NT2/D1 (cell line): ENCODE measurements around the gene ADAMTS2.

Source experiments
- DNase-seq: peaks from one replicate; pipeline ENCODE4 v3.0.0-alpha.2; 2011; ENCODE audit warnings: low read depth, low spot score
- H3K27me3 ChIP-seq: 2 replicates; pipeline ENCODE4 v1.6.0; 2011; ENCODE audit warnings: mild to moderate bottlenecking; ENCODE audit not compliant: insufficient read length, insufficient read depth
- H3K36me3 ChIP-seq: 2 replicates; pipeline ENCODE4 v1.6.1; 2011; ENCODE audit warnings: mild to moderate bottlenecking, low read length, mixed read lengths; ENCODE audit not compliant: insufficient read depth, insufficient read length
- H3K4me1 ChIP-seq: 2 replicates; pipeline ENCODE4 v1.5.1; 2011; ENCODE audit not compliant: insufficient read depth, insufficient read length
- H3K4me3 ChIP-seq: 2 replicates; pipeline ENCODE4 v1.5.1; 2011; ENCODE audit warnings: low read depth; ENCODE audit not compliant: insufficient read length
- H3K9ac ChIP-seq: 2 replicates; pipeline ENCODE4 v1.6.0; 2011; ENCODE audit warnings: low read depth; ENCODE audit not compliant: insufficient read length
- H3K9me3 ChIP-seq: 2 replicates; pipeline ENCODE4 v1.5.1; 2011; ENCODE audit warnings: mild to moderate bottlenecking, low read length; ENCODE audit not compliant: insufficient read depth
- SUZ12 ChIP-seq: IDR thresholded peaks from 2 replicates; pipeline ENCODE4 v1.6.1; 2011; ENCODE audit not compliant: insufficient read length, insufficient read depth; ENCODE audit errors: extremely low read depth
- YY1 ChIP-seq: IDR thresholded peaks from 2 replicates; pipeline ENCODE4 v1.6.1; 2011; ENCODE audit not compliant: insufficient read length, insufficient read depth
- ZNF274 ChIP-seq: IDR thresholded peaks from 2 replicates; pipeline ENCODE4 v1.6.1; 2011; ENCODE audit warnings: mild to moderate bottlenecking, low read depth, low read length

ADAMTS2 gene

DNA sequence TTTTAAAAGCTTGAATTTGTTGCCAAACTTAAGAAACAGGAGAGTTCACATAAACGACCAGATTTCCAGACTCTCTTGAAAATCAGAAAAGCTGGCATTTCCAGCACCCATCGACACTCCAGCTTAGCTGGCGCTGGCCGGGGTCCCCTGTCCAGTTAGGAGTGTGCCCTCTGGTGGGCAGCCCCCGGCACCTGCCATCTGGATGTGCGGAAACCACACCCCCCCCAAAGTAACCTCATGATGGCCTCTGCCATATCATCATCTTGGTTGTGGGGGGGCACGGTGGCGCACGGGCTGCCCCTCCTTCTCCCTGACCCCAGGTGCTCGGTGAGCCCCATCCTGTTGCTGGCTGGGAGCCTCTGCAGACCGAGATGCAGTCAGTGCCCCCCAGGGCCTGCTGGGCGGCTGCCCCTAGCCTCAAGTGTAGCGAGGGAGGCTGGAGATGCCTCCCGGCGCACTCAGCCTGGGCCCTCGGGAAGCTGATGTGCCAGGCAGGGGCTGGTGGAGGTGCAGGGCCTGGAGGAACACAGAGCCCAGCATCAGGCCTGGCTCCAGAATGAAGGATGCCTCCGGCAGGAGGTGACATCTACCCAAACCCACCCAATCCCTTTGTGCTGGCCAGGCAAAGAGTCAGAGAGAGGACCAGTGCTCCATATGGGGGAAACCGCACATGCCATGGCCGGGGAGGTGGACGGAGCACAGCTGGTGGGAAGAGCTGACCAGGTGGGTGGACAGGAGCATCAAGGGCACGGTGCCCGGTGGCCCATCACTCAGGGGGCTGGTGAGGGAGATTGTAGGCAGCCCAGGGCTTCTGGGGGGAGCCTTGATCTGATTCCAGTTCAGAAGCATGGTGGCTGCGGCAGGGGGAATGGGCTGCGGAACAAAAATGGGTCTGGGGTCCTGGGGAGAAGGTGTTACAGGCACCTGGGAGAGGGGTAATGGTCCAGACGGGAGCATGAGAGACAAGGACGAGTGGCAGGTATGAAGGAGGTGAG is 70.6 kb downstream of the ADAMTS2 start:
- no peak overlapping the region for H3K9ac ChIP-seq
- TF ChIP-seq YY1 (no peak), ZNF274 (no peak), SUZ12 (no peak)
- no peak for DNase-seq
- H3K27me3 ChIP-seq = no peaks in the 10 kb centered on the region
- peaks cover 4% of the 10 kb centered on the region for H3K36me3 ChIP-seq
- no peaks in the 10 kb centered on the region for H3K9me3 ChIP-seq
- no peak overlapping the region for H3K4me3 ChIP-seq
- peaks cover 6% of the 10 kb centered on the region for H3K4me1 ChIP-seq

DNA sequence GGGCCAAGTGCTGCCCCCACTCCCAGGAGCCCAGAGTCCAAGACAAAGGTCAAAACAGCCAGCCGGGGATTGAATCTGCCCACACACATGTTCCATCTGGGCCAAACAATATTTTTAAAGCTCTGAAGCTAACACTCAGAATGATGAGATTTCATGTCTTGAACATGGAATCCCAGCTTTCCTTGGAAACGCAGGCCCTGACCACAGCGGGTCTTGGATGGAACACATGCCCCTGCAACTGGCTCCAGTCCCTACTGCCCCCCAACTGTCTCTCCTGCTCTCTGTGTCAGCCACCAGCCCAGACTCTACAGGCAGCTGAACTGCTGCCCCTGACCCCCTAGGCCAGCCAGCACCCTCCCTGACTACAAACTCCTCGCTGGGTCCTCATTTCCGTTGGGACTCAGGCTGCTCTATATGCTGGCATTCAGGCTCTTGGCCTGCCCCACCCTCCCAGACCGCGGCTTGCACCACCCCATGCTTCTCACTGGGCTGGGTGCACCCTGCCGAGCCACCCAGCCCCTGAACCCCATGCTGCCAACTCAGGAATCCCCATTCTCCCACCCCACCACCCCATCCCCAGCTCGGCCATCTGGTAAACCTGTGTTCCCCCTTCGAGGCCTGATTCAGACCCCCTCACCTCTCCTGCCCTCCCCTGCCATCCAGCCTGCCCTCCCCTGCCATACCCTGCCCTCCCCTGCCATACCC is 71.7 kb downstream of the ADAMTS2 start:
- no peak for TF ChIP-seq ZNF274
- TF ChIP-seq SUZ12 = no peak
- TF ChIP-seq YY1 = no peak
- Histone ChIP-seq H3K4me3 (no peak overlapping the region), H3K36me3 (peaks cover 4% of the 10 kb centered on the region), H3K9me3 (no peaks in the 10 kb centered on the region), H3K27me3 (no peaks in the 10 kb centered on the region), H3K9ac (no peak overlapping the region), H3K4me1 (peaks cover 6% of the 10 kb centered on the region)
- DNase-seq = no peak

DNA sequence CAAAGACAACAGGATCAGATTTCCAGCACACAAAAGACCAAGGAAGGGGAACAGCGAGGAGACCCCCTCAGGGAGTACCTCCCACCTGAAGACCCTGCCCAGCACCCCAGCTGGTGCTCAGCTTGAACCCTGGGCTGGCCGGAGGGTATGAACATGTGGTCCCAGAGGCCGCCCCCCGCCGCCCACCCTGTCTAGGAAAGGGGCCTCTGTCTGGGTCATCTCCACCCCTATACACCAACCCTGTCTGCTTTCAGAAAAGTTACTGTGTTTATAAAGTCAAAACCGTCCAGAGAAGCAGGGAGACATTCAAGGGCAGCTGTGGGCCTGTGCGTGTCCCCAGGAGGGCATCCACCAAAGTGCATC is 72.2 kb downstream of the ADAMTS2 start:
- Histone ChIP-seq H3K9ac (no peak overlapping the region), H3K27me3 (no peaks in the 10 kb centered on the region), H3K4me3 (no peak overlapping the region), H3K36me3 (peaks cover 7% of the 10 kb centered on the region), H3K9me3 (no peaks in the 10 kb centered on the region), H3K4me1 (peaks cover 9% of the 10 kb centered on the region)
- no peak for DNase-seq
- TF ChIP-seq SUZ12 = no peak
- no peak for TF ChIP-seq YY1
- TF ChIP-seq ZNF274 = no peak

DNA sequence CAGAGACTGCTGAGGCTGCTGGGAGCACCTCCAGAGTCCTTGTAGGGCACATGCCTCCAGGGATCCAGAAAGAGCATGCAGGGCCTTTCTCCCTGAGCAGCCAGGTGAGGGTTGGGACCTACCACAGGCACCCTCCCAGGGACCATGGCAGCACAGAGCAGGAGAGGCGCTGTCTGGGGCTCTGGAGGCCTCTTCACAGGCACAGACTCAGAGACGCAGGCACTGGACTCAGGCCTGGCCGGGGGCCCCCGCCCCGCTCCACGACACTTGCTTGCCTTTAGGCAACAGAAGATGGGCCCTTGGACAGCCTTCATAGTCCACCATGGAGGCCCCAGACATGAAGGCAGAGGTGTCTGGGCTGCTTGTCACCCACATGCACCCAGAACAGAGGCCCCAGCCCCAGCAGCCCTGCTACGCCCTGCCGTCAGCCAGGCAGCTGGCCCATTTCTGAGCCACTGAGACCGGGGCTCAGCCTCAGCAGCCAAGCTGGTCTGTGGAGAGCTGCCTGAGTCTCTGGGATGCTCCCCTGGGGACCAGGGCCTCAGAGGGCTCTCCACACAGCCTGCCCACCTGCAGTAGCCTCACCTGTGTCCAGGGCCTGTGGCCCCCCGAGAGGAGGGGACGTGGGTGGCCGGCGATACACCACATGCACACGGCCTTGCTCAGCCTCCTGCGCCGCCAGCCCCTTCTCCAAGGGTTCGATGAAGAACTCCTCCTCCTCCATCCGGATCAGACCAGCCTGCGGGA is 72.8 kb downstream of the ADAMTS2 start:
- no peak overlapping the region for H3K4me3 ChIP-seq
- peaks cover 7% of the 10 kb centered on the region for H3K36me3 ChIP-seq
- TF ChIP-seq ZNF274 (no peak), SUZ12 (no peak), YY1 (no peak)
- no peak for DNase-seq
- no peaks in the 10 kb centered on the region for H3K9me3 ChIP-seq
- H3K9ac ChIP-seq = no peak overlapping the region
- peaks cover 12% of the 10 kb centered on the region for H3K4me1 ChIP-seq
- H3K27me3 ChIP-seq = no peaks in the 10 kb centered on the region

DNA sequence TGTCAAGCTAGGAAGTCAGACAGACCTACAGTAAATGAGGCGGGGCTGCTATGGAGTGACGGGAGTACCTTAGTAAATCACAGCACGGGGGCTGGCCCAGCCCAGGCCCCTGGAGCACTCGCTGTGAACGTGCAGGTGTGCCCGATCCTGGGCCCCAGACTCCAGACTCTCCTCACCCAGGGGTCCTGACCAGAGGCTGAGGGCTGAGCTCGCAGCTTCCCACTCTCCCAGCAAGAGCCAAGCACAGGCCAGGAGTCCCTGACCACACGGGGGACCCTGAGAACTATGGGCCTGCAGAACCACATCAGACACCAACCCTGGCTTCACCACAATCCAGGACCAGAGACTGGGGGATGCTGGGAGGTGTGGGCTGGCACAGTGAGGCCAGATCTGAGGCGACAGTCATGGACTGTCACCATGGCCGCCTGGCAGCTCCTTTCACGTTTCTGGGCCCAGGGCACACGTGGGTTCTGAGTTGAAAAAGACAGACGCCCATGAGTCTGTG is 73.4 kb downstream of the ADAMTS2 start:
- TF ChIP-seq ZNF274 (no peak), YY1 (no peak), SUZ12 (no peak)
- no peak for DNase-seq
- Histone ChIP-seq H3K4me3 (no peak overlapping the region), H3K36me3 (peaks cover 7% of the 10 kb centered on the region), H3K27me3 (no peaks in the 10 kb centered on the region), H3K9ac (no peak overlapping the region), H3K9me3 (no peaks in the 10 kb centered on the region), H3K4me1 (peaks cover 18% of the 10 kb centered on the region)

DNA sequence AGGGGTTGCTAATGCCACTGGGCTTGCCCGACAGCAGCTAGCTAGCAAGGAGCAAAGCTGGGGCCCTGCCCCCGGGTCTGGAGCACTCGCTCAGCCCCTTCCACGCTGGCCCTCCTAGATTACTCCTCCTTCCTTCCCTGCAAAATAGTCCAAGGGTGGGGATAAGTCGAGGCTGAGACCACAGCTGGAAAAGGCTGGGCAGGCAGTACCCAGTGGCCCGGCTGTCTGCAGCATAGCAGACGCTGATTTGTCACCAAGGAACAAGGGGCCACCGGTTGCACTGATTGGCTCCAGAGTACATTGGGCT is 73.9 kb downstream of the ADAMTS2 start:
- no peaks in the 10 kb centered on the region for H3K27me3 ChIP-seq
- TF ChIP-seq SUZ12 (no peak), ZNF274 (no peak), YY1 (no peak)

More for the DNA sequence above, 73.9 kb downstream of the ADAMTS2 start:
- H3K4me3 ChIP-seq = no peak overlapping the region
- no peaks in the 10 kb centered on the region for H3K9me3 ChIP-seq
- peaks cover 22% of the 10 kb centered on the region for H3K4me1 ChIP-seq
- DNase-seq = no peak
- H3K9ac ChIP-seq = no peak overlapping the region
- peaks cover 7% of the 10 kb centered on the region for H3K36me3 ChIP-seq
